HG03159 (cell line): ENCODE results near the gene CCBE1.
"Not testable (repeated sequence)": the region's sequence is repeated elsewhere in the genome, so short reads cannot be mapped to it uniquely, and the experiment has no call there.

Experiments used
- ATAC-seq: cut with Tn5 transposase; IDR thresholded peaks from one replicate; pipeline ENCODE4 v1.9.1; 2021; ENCODE audit warnings: mild to moderate bottlenecking, moderate library complexity; ENCODE audit not compliant: unreplicated experiment

The CCBE1 gene

GRCh38 chr18:59550174-59550516, 147.1 kb downstream of the CCBE1 start:
- no peak for ATAC-seq

- no peak for ATAC-seq
Observed at GRCh38 chr18:59549503-59550173, 147.6 kb downstream of the CCBE1 start.

GRCh38 chr18:59547581-59548182, 149.5 kb downstream of the CCBE1 start:
- ATAC-seq, result no peak

GRCh38 chr18:59546188-59546587, 151.0 kb downstream of the CCBE1 start:
- ATAC-seq, result no peak

GRCh38 chr18:59540780-59541179, 156.4 kb downstream of the CCBE1 start:
- ATAC-seq, result no peak

- no peak for ATAC-seq
Observed at GRCh38 chr18:59540346-59540745, 156.9 kb downstream of the CCBE1 start.

- ATAC-seq, result no peak
Observed at GRCh38 chr18:59539108-59539507, 158.1 kb downstream of the CCBE1 start.

GRCh38 chr18:59537579-59537978, 159.6 kb downstream of the CCBE1 start:
- no peak for ATAC-seq

- no peak for ATAC-seq
Observed at GRCh38 chr18:59536166-59536565, 161.1 kb downstream of the CCBE1 start.

- ATAC-seq, result no peak
Observed at GRCh38 chr18:59535055-59535454, 162.2 kb downstream of the CCBE1 start.

GRCh38 chr18:59528866-59529265, 168.4 kb downstream of the CCBE1 start:
- no peak for ATAC-seq

- no peak for ATAC-seq
Observed at GRCh38 chr18:59520562-59521355, 176.5 kb downstream of the CCBE1 start.

- ATAC-seq, result no peak
Observed at GRCh38 chr18:59518705-59519104, 178.5 kb downstream of the CCBE1 start.

GRCh38 chr18:59517446-59518165, 179.6 kb downstream of the CCBE1 start:
- ATAC-seq, result no peak

GRCh38 chr18:59516356-59517155, 180.7 kb downstream of the CCBE1 start:
- no peak for ATAC-seq

- not testable (repeated sequence) for ATAC-seq
Observed at GRCh38 chr18:59515956-59516355, 181.3 kb downstream of the CCBE1 start.

- no peak for ATAC-seq
Observed at GRCh38 chr18:59515147-59515546, 182.1 kb downstream of the CCBE1 start.

GRCh38 chr18:59514203-59514602, 183.0 kb downstream of the CCBE1 start:
- no peak for ATAC-seq

- ATAC-seq, result no peak
Observed at GRCh38 chr18:59512025-59512755, 185.0 kb downstream of the CCBE1 start.
